Naive thymus-derived CD4-positive, alpha-beta T cell (primary cell): ENCODE measurements around the gene PMFBP1. TPM values are rescaled to one million over a fixed set of nuclear protein-coding genes. Genes with fewer than 3 reads are reported as not detected.

Source experiments
- ATAC-seq: fragments of 150-1000 bp; cut with Tn5 transposase; 2 replicates; pipeline ENCODE4 v1.10.0; 2021; ENCODE audit warnings: mild to moderate bottlenecking, moderate library complexity
- CTCF ChIA-PET: fragments of 350-600 bp; sonication (Branson Sonifier 250); formaldehyde crosslinking; loops from one replicate; lab custom pipeline; 2021; ENCODE audit warnings: antibody characterized with exemption; lab: Charles Lee
- POLR2A ChIA-PET: fragments of 350-600 bp; sonication (Branson Sonifier 250); formaldehyde crosslinking; loops from one replicate; lab custom pipeline; 2021; ENCODE audit warnings: antibody characterized with exemption, inconsistent platforms; lab: Charles Lee
- DNase-seq, 9 donors: peaks; one replicate each; pipeline versions ENCODE4 v3.0.0 to v3.0.0-alpha.2; 2020 to 2022; ENCODE audit warnings: mixed read lengths in 1 of 9
- H3K27ac ChIP-seq: one replicate; pipeline ENCODE4 v1.7.0; 2013; ENCODE audit warnings: mild to moderate bottlenecking, low read depth, low read length, moderate library complexity
- H3K27me3 ChIP-seq, 2 donors: one replicate each; pipeline ENCODE4 v1.7.0; 2013; ENCODE audit warnings: low read length in 2 of 2, mild to moderate bottlenecking in 2 of 2, moderate library complexity in 2 of 2; ENCODE audit not compliant: control insufficient read depth in 2 of 2, insufficient read depth in 2 of 2
- H3K36me3 ChIP-seq, 3 experiments: 1 replicate in 2 of 3; 2 replicates in 1 of 3; pipeline ENCODE4 v1.7.0; 2013; ENCODE audit warnings: low read length in 3 of 3, mild to moderate bottlenecking in 3 of 3, moderate library complexity in 1 of 3; ENCODE audit not compliant: insufficient read depth in 3 of 3, control insufficient read depth in 2 of 3
- H3K4me1 ChIP-seq, 2 donors: one replicate each; pipeline ENCODE4 v1.7.0; 2013; ENCODE audit warnings: low read length in 2 of 2, mild to moderate bottlenecking in 2 of 2, moderate library complexity in 1 of 2; ENCODE audit not compliant: control insufficient read depth in 2 of 2, insufficient read depth in 2 of 2
- H3K4me3 ChIP-seq: 2 replicates; pipeline ENCODE4 v1.7.0; 2013; ENCODE audit warnings: mild to moderate bottlenecking, low read length
- H3K9me3 ChIP-seq, 3 experiments: 1 replicate in 2 of 3; 2 replicates in 1 of 3; pipeline ENCODE4 v1.7.0; 2013; ENCODE audit warnings: low read length in 3 of 3; ENCODE audit not compliant: control insufficient read depth in 2 of 3
- H3K27ac Mint-ChIP-seq, 9 donors: one replicate each; pipeline ENCODE4 v1.8.0; 2020 to 2022; ENCODE audit warnings: mixed read lengths in 9 of 9, mild to moderate bottlenecking in 8 of 9, moderate library complexity in 5 of 9, inconsistent platforms in 2 of 9
- H3K27me3 Mint-ChIP-seq, 5 donors: one replicate each; pipeline ENCODE4 v1.8.0; 2021 to 2022; ENCODE audit warnings: mixed read lengths in 5 of 5, mild to moderate bottlenecking in 1 of 5
- H3K36me3 Mint-ChIP-seq, 5 donors: one replicate each; pipeline ENCODE4 v1.8.0; 2020 to 2022; ENCODE audit warnings: mixed read lengths in 5 of 5, mild to moderate bottlenecking in 3 of 5, inconsistent platforms in 1 of 5
- H3K4me1 Mint-ChIP-seq, 7 donors: one replicate each; pipeline ENCODE4 v1.8.0; 2020 to 2022; ENCODE audit warnings: mixed read lengths in 7 of 7, mild to moderate bottlenecking in 3 of 7, inconsistent platforms in 1 of 7
- H3K4me3 Mint-ChIP-seq, 10 donors: one replicate each; pipeline ENCODE4 v1.8.0; 2020 to 2022; ENCODE audit warnings: mild to moderate bottlenecking in 10 of 10, mixed read lengths in 10 of 10, moderate library complexity in 6 of 10, inconsistent platforms in 2 of 10
- H3K9me3 Mint-ChIP-seq, 11 donors: one replicate each; pipeline ENCODE4 v1.8.0; 2020 to 2022; ENCODE audit warnings: mixed read lengths in 11 of 11, mild to moderate bottlenecking in 4 of 11, inconsistent platforms in 1 of 11, moderate library complexity in 1 of 11
- intact Hi-C, 2 donors: fragments of 100-400 bp; cut with micrococcal nuclease; formaldehyde crosslinking; loops; one replicate each; pipeline ENCODE4 v1.15.1; 2023
- polyA plus RNA-seq, 2 donors: library from polyadenylated mRNA; unstranded; fragments of 300-500 nt; fragmentation: Illumina TruSeq; gene quantifications; one replicate each; pipeline ENCODE4 v1.2.3, GENCODE V29; 2021
- total RNA-seq, 6 experiments: library from RNA in 5 of 6; stranded (reverse) in 5 of 6; gene quantifications; 1 replicate in 5 of 6; 2 replicates in 1 of 6; pipeline ENCODE4 v1.2.3 and lab custom pipeline; 2021 to 2026

PMFBP1 gene
- total and polyA plus RNA-seq, 7 experiments from 2014 or later: 0.12 to 2.0 (median 1.2) TPM; not detected in 1

- Histone ChIP-seq H3K27ac (no peak overlapping the region), H3K36me3 (peaks cover 58 to 100% (median 63%) of the 10 kb centered on the region in 3 experiments), H3K4me3 (no peak overlapping the region), H3K4me1 (no peaks in the 10 kb centered on the region), H3K9me3 (no peaks in the 10 kb centered on the region), H3K27me3 (no peaks in the 10 kb centered on the region)
- Mint-ChIP-seq H3K36me3 (peaks cover 18 to 90% (median 49%) of the 10 kb centered on the region in 5 donors), H3K27ac (no peak overlapping the region), H3K9me3 (no peaks in the 10 kb centered on the region), H3K4me1 (peaks cover 0 to 5% (median 0%) of the 10 kb centered on the region in 7 donors), H3K4me3 (no peak overlapping the region), H3K27me3 (no peaks in the 10 kb centered on the region)
- ChIA-PET POLR2A (no interaction called here), CTCF (no interaction called here)
- no peak for DNase-seq
- intact Hi-C loops: no loop called here
- ATAC-seq: no peak
These were observed 66.0 kb downstream of the PMFBP1 start for GRCh38 chr16:72105978-72106377.

GRCh38 chr16:72104905-72105304 is 67.0 kb downstream of the PMFBP1 start:
- ChIA-PET CTCF (no interaction called here), POLR2A (no interaction called here)
- Mint-ChIP-seq H3K4me1 (peaks cover 0 to 5% (median 0%) of the 10 kb centered on the region in 7 donors), H3K27ac (no peak overlapping the region), H3K27me3 (no peaks in the 10 kb centered on the region), H3K9me3 (no peaks in the 10 kb centered on the region), H3K36me3 (peaks cover 9 to 88% (median 41%) of the 10 kb centered on the region in 5 donors), H3K4me3 (no peak overlapping the region)
- H3K36me3 ChIP-seq: peaks cover 54 to 100% (median 65%) of the 10 kb centered on the region in 3 experiments
- ATAC-seq (no peak), DNase-seq (no peak)
- H3K27ac ChIP-seq: no peak overlapping the region
- intact Hi-C loops: no loop called here
- no peak overlapping the region for H3K4me3 ChIP-seq
- no peaks in the 10 kb centered on the region for H3K27me3 ChIP-seq
- no peaks in the 10 kb centered on the region for H3K4me1 ChIP-seq
- no peaks in the 10 kb centered on the region for H3K9me3 ChIP-seq

- Histone ChIP-seq H3K27ac (no peak overlapping the region), H3K9me3 (no peaks in the 10 kb centered on the region), H3K4me3 (no peak overlapping the region), H3K27me3 (no peaks in the 10 kb centered on the region), H3K36me3 (peaks cover 58 to 99% (median 64%) of the 10 kb centered on the region in 3 experiments), H3K4me1 (no peaks in the 10 kb centered on the region)
- H3K27me3 Mint-ChIP-seq: no peaks in the 10 kb centered on the region
- DNase-seq: no peak
- H3K27ac Mint-ChIP-seq: no peak overlapping the region
- peaks cover 0 to 16% (median 9%) of the 10 kb centered on the region in 7 donors for H3K4me1 Mint-ChIP-seq
- ChIA-PET POLR2A (no interaction called here), CTCF (no interaction called here)
- H3K36me3 Mint-ChIP-seq: peaks cover 22 to 79% (median 45%) of the 10 kb centered on the region in 5 donors
- intact Hi-C loops: no loop called here
- no peak overlapping the region for H3K4me3 Mint-ChIP-seq
- ATAC-seq: no peak
- H3K9me3 Mint-ChIP-seq: no peaks in the 10 kb centered on the region
These were observed 70.8 kb downstream of the PMFBP1 start for GRCh38 chr16:72101195-72101594.

- H3K4me1 ChIP-seq: peaks cover 6 to 10% of the 10 kb centered on the region in 2 donors
- DNase-seq (peak in 6 of 9 donors; percentile 11 to 54 (median 31)), ATAC-seq (peak; percentile 90)
- H3K4me3 Mint-ChIP-seq: no peak overlapping the region
- peaks cover 29 to 65% (median 38%) of the 10 kb centered on the region in 5 donors for H3K36me3 Mint-ChIP-seq
- H3K27ac ChIP-seq: no peak overlapping the region
- POLR2A ChIA-PET: no interaction called here
- no peak overlapping the region for H3K4me3 ChIP-seq
- CTCF ChIA-PET: interaction anchor here (0.6 kb wide), 1 partner anchor 94 kb away, joined by 4 read pairs; no protein-coding TSS in a partner anchor
- H3K27me3 ChIP-seq: no peaks in the 10 kb centered on the region
- H3K36me3 ChIP-seq: peaks cover 45 to 84% (median 51%) of the 10 kb centered on the region in 3 experiments
- H3K4me1 Mint-ChIP-seq: peaks cover 15 to 34% (median 27%) of the 10 kb centered on the region in 7 donors
- peak overlapping the region in 1 of 9 donors; percentile 51 for H3K27ac Mint-ChIP-seq
- no peaks in the 10 kb centered on the region for H3K27me3 Mint-ChIP-seq
- H3K9me3 ChIP-seq: no peaks in the 10 kb centered on the region
- H3K9me3 Mint-ChIP-seq: no peaks in the 10 kb centered on the region
- intact Hi-C loops: loop anchor here (1.0 to 10.0 kb wide), 3 partner anchors 33 to 1845 kb away; partner anchors contain the start of genes EXOSC6 (in 1 of the 2) and IST1 (in 1 of the 2)
These were observed 72.6 kb downstream of the PMFBP1 start for GRCh38 chr16:72099377-72099818.

- Mint-ChIP-seq H3K27ac (peak overlapping the region in 1 of 9 donors; percentile 51), H3K4me3 (no peak overlapping the region), H3K4me1 (peaks cover 16 to 37% (median 30%) of the 10 kb centered on the region in 7 donors), H3K9me3 (no peaks in the 10 kb centered on the region), H3K36me3 (peaks cover 29 to 61% (median 38%) of the 10 kb centered on the region in 5 donors), H3K27me3 (no peaks in the 10 kb centered on the region)
- no peaks in the 10 kb centered on the region for H3K9me3 ChIP-seq
- H3K27me3 ChIP-seq: no peaks in the 10 kb centered on the region
- CTCF ChIA-PET: no interaction called here
- no peak overlapping the region for H3K4me3 ChIP-seq
- POLR2A ChIA-PET: no interaction called here
- ATAC-seq (no peak), DNase-seq (no peak)
- intact Hi-C loops: loop anchor here (1.0 to 10.0 kb wide), 3 partner anchors 33 to 1844 kb away; partner anchors contain the start of genes EXOSC6 (in 1 of the 2) and IST1 (in 1 of the 2)
- H3K27ac ChIP-seq: no peak overlapping the region
- H3K4me1 ChIP-seq: peaks cover 9 to 13% of the 10 kb centered on the region in 2 donors
- peaks cover 44 to 81% (median 51%) of the 10 kb centered on the region in 3 experiments for H3K36me3 ChIP-seq
These were observed 73.0 kb downstream of the PMFBP1 start for GRCh38 chr16:72098936-72099335.

GRCh38 chr16:72094266-72094610 is 77.7 kb downstream of the PMFBP1 start:
- intact Hi-C loops: loop anchor here (5.0 to 10.0 kb wide), 3 partner anchors 132 to 1839 kb away; partner anchors contain the start of genes EXOSC6 (in 1 of the 2) and ZNF821 (in 1 of the 2)
- peak overlapping the region; percentile 92 to 100 (median 99) for H3K27ac Mint-ChIP-seq
- no peaks in the 10 kb centered on the region for H3K27me3 ChIP-seq
- H3K4me3 Mint-ChIP-seq: peak overlapping the region; percentile 94 to 100 (median 98)
- DNase-seq (peak in 2 of 9 donors; percentile 3 to 23), ATAC-seq (no peak)
- H3K4me3 ChIP-seq: peak overlapping the region; percentile 86
- H3K36me3 Mint-ChIP-seq: peaks cover 19 to 38% (median 23%) of the 10 kb centered on the region in 5 donors
- H3K4me1 Mint-ChIP-seq: peaks cover 33 to 70% (median 63%) of the 10 kb centered on the region in 7 donors
- H3K4me1 ChIP-seq: peaks cover 21 to 24% of the 10 kb centered on the region in 2 donors
- H3K9me3 Mint-ChIP-seq: no peaks in the 10 kb centered on the region
- H3K9me3 ChIP-seq: no peaks in the 10 kb centered on the region
- peaks cover 22 to 60% (median 22%) of the 10 kb centered on the region in 3 experiments for H3K36me3 ChIP-seq
- H3K27me3 Mint-ChIP-seq: no peaks in the 10 kb centered on the region
- ChIA-PET POLR2A (interaction anchor here (0.7 to 1.0 kb wide), 2 partner anchors 18 to 286 kb away, joined by 3 read pairs; partner anchors contain the start of gene AP1G1), CTCF (no interaction called here)
- peak overlapping the region; percentile 93 for H3K27ac ChIP-seq
